HL-60 (cell line): ENCODE measurements around the gene MFAP3L.

Source experiments
- POLR2AphosphoS5 ChIP-seq: IDR thresholded peaks from 2 replicates; pipeline ENCODE4 v1.6.1; 2012; ENCODE audit warnings: low read depth
- TF ChIP-seq, protein P1 (sequence below): IDR thresholded peaks from one replicate; pipeline ENCODE4 v1.5.1; 2011; ENCODE audit warnings: low read length, control low read depth, inconsistent platforms; ENCODE audit not compliant: insufficient read depth
- TF ChIP-seq, protein P2 (sequence below): IDR thresholded peaks from 2 replicates; pipeline ENCODE4 v1.6.1; 2012; ENCODE audit warnings: low read depth; ENCODE audit not compliant: insufficient replicate concordance

DNA sequence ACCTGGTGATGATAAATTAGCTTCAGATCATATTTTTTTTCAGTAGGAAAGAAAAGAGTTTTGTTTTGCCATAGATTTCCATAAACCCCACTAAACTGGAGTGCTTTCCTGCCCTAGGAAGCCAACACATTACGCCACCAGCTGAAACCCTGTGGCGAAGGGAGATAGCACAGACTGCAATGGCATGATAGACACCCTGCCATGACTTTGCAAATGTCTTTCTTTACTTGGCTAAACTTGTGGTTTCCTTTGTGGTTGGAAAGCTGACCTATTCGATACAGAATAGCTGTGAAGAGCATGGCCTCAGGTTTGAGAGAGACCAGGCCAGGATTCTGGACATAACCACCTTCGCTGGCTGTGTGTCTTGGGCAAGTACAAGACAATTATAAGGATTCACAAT, 19.1 kb downstream of the MFAP3L start:
- peak; percentile 61; the same call in 1 of the 2 replicates for TF ChIP-seq POLR2AphosphoS5
- TF ChIP-seq, protein P1, sequence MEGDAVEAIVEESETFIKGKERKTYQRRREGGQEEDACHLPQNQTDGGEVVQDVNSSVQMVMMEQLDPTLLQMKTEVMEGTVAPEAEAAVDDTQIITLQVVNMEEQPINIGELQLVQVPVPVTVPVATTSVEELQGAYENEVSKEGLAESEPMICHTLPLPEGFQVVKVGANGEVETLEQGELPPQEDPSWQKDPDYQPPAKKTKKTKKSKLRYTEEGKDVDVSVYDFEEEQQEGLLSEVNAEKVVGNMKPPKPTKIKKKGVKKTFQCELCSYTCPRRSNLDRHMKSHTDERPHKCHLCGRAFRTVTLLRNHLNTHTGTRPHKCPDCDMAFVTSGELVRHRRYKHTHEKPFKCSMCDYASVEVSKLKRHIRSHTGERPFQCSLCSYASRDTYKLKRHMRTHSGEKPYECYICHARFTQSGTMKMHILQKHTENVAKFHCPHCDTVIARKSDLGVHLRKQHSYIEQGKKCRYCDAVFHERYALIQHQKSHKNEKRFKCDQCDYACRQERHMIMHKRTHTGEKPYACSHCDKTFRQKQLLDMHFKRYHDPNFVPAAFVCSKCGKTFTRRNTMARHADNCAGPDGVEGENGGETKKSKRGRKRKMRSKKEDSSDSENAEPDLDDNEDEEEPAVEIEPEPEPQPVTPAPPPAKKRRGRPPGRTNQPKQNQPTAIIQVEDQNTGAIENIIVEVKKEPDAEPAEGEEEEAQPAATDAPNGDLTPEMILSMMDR, result no peak
- TF ChIP-seq, protein P2, sequence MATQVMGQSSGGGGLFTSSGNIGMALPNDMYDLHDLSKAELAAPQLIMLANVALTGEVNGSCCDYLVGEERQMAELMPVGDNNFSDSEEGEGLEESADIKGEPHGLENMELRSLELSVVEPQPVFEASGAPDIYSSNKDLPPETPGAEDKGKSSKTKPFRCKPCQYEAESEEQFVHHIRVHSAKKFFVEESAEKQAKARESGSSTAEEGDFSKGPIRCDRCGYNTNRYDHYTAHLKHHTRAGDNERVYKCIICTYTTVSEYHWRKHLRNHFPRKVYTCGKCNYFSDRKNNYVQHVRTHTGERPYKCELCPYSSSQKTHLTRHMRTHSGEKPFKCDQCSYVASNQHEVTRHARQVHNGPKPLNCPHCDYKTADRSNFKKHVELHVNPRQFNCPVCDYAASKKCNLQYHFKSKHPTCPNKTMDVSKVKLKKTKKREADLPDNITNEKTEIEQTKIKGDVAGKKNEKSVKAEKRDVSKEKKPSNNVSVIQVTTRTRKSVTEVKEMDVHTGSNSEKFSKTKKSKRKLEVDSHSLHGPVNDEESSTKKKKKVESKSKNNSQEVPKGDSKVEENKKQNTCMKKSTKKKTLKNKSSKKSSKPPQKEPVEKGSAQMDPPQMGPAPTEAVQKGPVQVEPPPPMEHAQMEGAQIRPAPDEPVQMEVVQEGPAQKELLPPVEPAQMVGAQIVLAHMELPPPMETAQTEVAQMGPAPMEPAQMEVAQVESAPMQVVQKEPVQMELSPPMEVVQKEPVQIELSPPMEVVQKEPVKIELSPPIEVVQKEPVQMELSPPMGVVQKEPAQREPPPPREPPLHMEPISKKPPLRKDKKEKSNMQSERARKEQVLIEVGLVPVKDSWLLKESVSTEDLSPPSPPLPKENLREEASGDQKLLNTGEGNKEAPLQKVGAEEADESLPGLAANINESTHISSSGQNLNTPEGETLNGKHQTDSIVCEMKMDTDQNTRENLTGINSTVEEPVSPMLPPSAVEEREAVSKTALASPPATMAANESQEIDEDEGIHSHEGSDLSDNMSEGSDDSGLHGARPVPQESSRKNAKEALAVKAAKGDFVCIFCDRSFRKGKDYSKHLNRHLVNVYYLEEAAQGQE, result no peak
